ENCODE results near the gene UBE3B.
"Not testable (repeated sequence)": the region's sequence is repeated elsewhere in the genome, so short reads cannot be mapped to it uniquely, and the experiment has no call there.

UBE3B gene

GRCh38 chr12:109477185-109477962 is at the start of gene UBE3B, which contains the start of gene KCTD10:
Gene UBE3B (plus strand): TSS chr12:109477634. CDS start chr12:109483552, 5,918 bp downstream.
Gene KCTD10 (minus strand): TSS chr12:109477300. CDS start chr12:109477262, 38 bp downstream.
- in situ Hi-C loops (cut with HindIII; ENCODE audit: low pct_unique_long_range_greater_than_20kb, low sequenced_read_pairs): no loop called here
- no peak for TF ChIP-seq JUND (IDR thresholded peaks at IDR 0.05; ENCODE audit: low read depth)
- peak; percentile 93 to 95 for DNase-seq (ENCODE audit: low read depth in 1 of 2, low spot score in 1 of 2)

GRCh38 chr12:109428037-109428629 is 49.3 kb upstream of the UBE3B start:
- in situ Hi-C loops (cut with HindIII; ENCODE audit: low pct_unique_long_range_greater_than_20kb, low sequenced_read_pairs): no loop called here
- no peak for TF ChIP-seq JUND (IDR thresholded peaks at IDR 0.05; ENCODE audit: low read depth)
- DNase-seq (ENCODE audit: low read depth in 1 of 2, low spot score in 1 of 2): peak; percentile 60 to 86

GRCh38 chr12:109428804-109429203 is 48.6 kb upstream of the UBE3B start:
- in situ Hi-C loops (cut with HindIII; ENCODE audit: low pct_unique_long_range_greater_than_20kb, low sequenced_read_pairs); DNase-seq (ENCODE audit: low read depth in 1 of 2, low spot score in 1 of 2): not testable (repeated sequence)

GRCh38 chr12:109430244-109430643 is 47.2 kb upstream of the UBE3B start:
- DNase-seq (ENCODE audit: low read depth in 1 of 2, low spot score in 1 of 2): no peak
- in situ Hi-C loops (cut with HindIII; ENCODE audit: low pct_unique_long_range_greater_than_20kb, low sequenced_read_pairs): no loop called here
- TF ChIP-seq JUND (IDR thresholded peaks at IDR 0.05; ENCODE audit: low read depth): no peak

- no peak for DNase-seq (ENCODE audit: low read depth in 1 of 2, low spot score in 1 of 2)
- TF ChIP-seq JUND (IDR thresholded peaks at IDR 0.05; ENCODE audit: low read depth): no peak
- in situ Hi-C loops (cut with HindIII; ENCODE audit: low pct_unique_long_range_greater_than_20kb, low sequenced_read_pairs): no loop called here
Observed at GRCh38 chr12:109432431-109432830, 45.0 kb upstream of the UBE3B start.

- peak; percentile 45 to 93 for DNase-seq (ENCODE audit: low read depth in 1 of 2, low spot score in 1 of 2)
- in situ Hi-C loops (cut with HindIII; ENCODE audit: low pct_unique_long_range_greater_than_20kb, low sequenced_read_pairs): no loop called here
- TF ChIP-seq JUND (IDR thresholded peaks at IDR 0.05; ENCODE audit: low read depth): no peak
Observed at GRCh38 chr12:109432842-109433304, 44.6 kb upstream of the UBE3B start.

GRCh38 chr12:109433618-109434017 is 43.8 kb upstream of the UBE3B start:
- no peak for TF ChIP-seq JUND (IDR thresholded peaks at IDR 0.05; ENCODE audit: low read depth)
- in situ Hi-C loops (cut with HindIII; ENCODE audit: low pct_unique_long_range_greater_than_20kb, low sequenced_read_pairs): no loop called here
- peak in 1 of 2 experiments; percentile 20 for DNase-seq (ENCODE audit: low read depth in 1 of 2, low spot score in 1 of 2)

GRCh38 chr12:109434582-109434981 is 42.9 kb upstream of the UBE3B start:
- in situ Hi-C loops (cut with HindIII; ENCODE audit: low pct_unique_long_range_greater_than_20kb, low sequenced_read_pairs): no loop called here
- TF ChIP-seq JUND (IDR thresholded peaks at IDR 0.05; ENCODE audit: low read depth): no peak
- no peak for DNase-seq (ENCODE audit: low read depth in 1 of 2, low spot score in 1 of 2)

- TF ChIP-seq JUND (IDR thresholded peaks at IDR 0.05; ENCODE audit: low read depth): no peak
- in situ Hi-C loops (cut with HindIII; ENCODE audit: low pct_unique_long_range_greater_than_20kb, low sequenced_read_pairs): no loop called here
- peak in 1 of 2 experiments; percentile 67 for DNase-seq (ENCODE audit: low read depth in 1 of 2, low spot score in 1 of 2)
Observed at GRCh38 chr12:109435428-109436187, 41.8 kb upstream of the UBE3B start.

- TF ChIP-seq JUND (IDR thresholded peaks at IDR 0.05; ENCODE audit: low read depth): no peak
- in situ Hi-C loops (cut with HindIII; ENCODE audit: low pct_unique_long_range_greater_than_20kb, low sequenced_read_pairs): no loop called here
Observed at GRCh38 chr12:109436188-109436560, 41.3 kb upstream of the UBE3B start.

GRCh38 chr12:109439181-109439580 is 38.3 kb upstream of the UBE3B start:
- DNase-seq (ENCODE audit: low read depth in 1 of 2, low spot score in 1 of 2): no peak
- in situ Hi-C loops (cut with HindIII; ENCODE audit: low pct_unique_long_range_greater_than_20kb, low sequenced_read_pairs): no loop called here
- no peak for TF ChIP-seq JUND (IDR thresholded peaks at IDR 0.05; ENCODE audit: low read depth)

More at GRCh38 chr12:109436188-109436560, 41.3 kb upstream of the UBE3B start:
- no peak for DNase-seq (ENCODE audit: low read depth in 1 of 2, low spot score in 1 of 2)

- in situ Hi-C loops (cut with HindIII; ENCODE audit: low pct_unique_long_range_greater_than_20kb, low sequenced_read_pairs); DNase-seq (ENCODE audit: low read depth in 1 of 2, low spot score in 1 of 2): not testable (repeated sequence)
Observed at GRCh38 chr12:109439951-109440350, 37.5 kb upstream of the UBE3B start.
